ENCODE results near the gene LRRTM3.

LRRTM3 gene

GRCh38 chr10:66925896-66926715 is at the start of gene LRRTM3:
Gene LRRTM3, plus strand, starts transcription at chr10:66926036.
- peak; percentile 57 for TF ChIP-seq CTCF (IDR thresholded peaks at IDR 0.05; ENCODE audit: borderline replicate concordance, control extremely low read depth, extremely low read depth, insufficient read depth, missing control alignments)
- in situ Hi-C loops (cut with MboI; ENCODE audit: low sequenced_read_pairs, unreplicated experiment), result no loop called here
- DNase-seq (ENCODE audit: low spot score), result peak; percentile 66

- in situ Hi-C loops (cut with MboI; ENCODE audit: low sequenced_read_pairs, unreplicated experiment), result no loop called here
- DNase-seq (ENCODE audit: low spot score), result no peak
- TF ChIP-seq CTCF (IDR thresholded peaks at IDR 0.05; ENCODE audit: borderline replicate concordance, control extremely low read depth, extremely low read depth, insufficient read depth, missing control alignments), result no peak
These were observed 48.5 kb upstream of the LRRTM3 start for GRCh38 chr10:66877361-66877760.

GRCh38 chr10:66880292-66880691 is 45.5 kb upstream of the LRRTM3 start:
- in situ Hi-C loops (cut with MboI; ENCODE audit: low sequenced_read_pairs, unreplicated experiment), result no loop called here
- no peak for TF ChIP-seq CTCF (IDR thresholded peaks at IDR 0.05; ENCODE audit: borderline replicate concordance, control extremely low read depth, extremely low read depth, insufficient read depth, missing control alignments)
- no peak for DNase-seq (ENCODE audit: low spot score)

- TF ChIP-seq CTCF (IDR thresholded peaks at IDR 0.05; ENCODE audit: borderline replicate concordance, control extremely low read depth, extremely low read depth, insufficient read depth, missing control alignments), result no peak
- no peak for DNase-seq (ENCODE audit: low spot score)
- in situ Hi-C loops (cut with MboI; ENCODE audit: low sequenced_read_pairs, unreplicated experiment), result no loop called here
These were observed 45.0 kb upstream of the LRRTM3 start for GRCh38 chr10:66880826-66881225.

- no peak for DNase-seq (ENCODE audit: low spot score)
- in situ Hi-C loops (cut with MboI; ENCODE audit: low sequenced_read_pairs, unreplicated experiment), result no loop called here
- TF ChIP-seq CTCF (IDR thresholded peaks at IDR 0.05; ENCODE audit: borderline replicate concordance, control extremely low read depth, extremely low read depth, insufficient read depth, missing control alignments), result no peak
These were observed 44.0 kb upstream of the LRRTM3 start for GRCh38 chr10:66881814-66882213.

GRCh38 chr10:66882271-66882670 is 43.6 kb upstream of the LRRTM3 start:
- no peak for TF ChIP-seq CTCF (IDR thresholded peaks at IDR 0.05; ENCODE audit: borderline replicate concordance, control extremely low read depth, extremely low read depth, insufficient read depth, missing control alignments)
- in situ Hi-C loops (cut with MboI; ENCODE audit: low sequenced_read_pairs, unreplicated experiment), result no loop called here
- no peak for DNase-seq (ENCODE audit: low spot score)
